ENCODE data around the gene PRR19. TPM values are rescaled to one million over a fixed set of nuclear protein-coding genes. Genes with fewer than 3 reads are reported as not detected.
A peak's percentile ranks its signal among the peaks of the same experiment; 100 is the strongest.

The PRR19 gene
- total and polyA plus RNA-seq, 2 donors (not counting 1 experiment from before 2014, with no cell fraction given) = 0.39 to 0.54 TPM

- Histone ChIP-seq H2AFZ (ENCODE audit: insufficient read depth, low read depth, low read length, poor library complexity, severe bottlenecking) (peak overlapping the region; percentile 63), H3K9me3 (ENCODE audit: control extremely low read depth in 1 of 3, control insufficient read depth in 2 of 3, insufficient read depth in 1 of 3, low read length in 2 of 3) (no peaks in the 10 kb centered on the region), H3K27me3 (replicated peaks in 1 of 4; ENCODE audit: control extremely low read depth in 1 of 4, control insufficient read depth in 3 of 4, insufficient read depth in 4 of 4, low read length in 3 of 4) (no peaks in the 10 kb centered on the region), H3K79me2 (ENCODE audit: control insufficient read depth, insufficient read depth, low read length) (peaks cover 51% of the 10 kb centered on the region), H3K36me3 (replicated peaks in 1 of 2; ENCODE audit: control extremely low read depth in 1 of 2, control insufficient read depth in 1 of 2, extremely low read depth in 1 of 2, insufficient read depth in 2 of 2, low read length in 1 of 2) (peaks cover 0 to 7% of the 10 kb centered on the region in 2 experiments), H4K20me1 (ENCODE audit: control insufficient read depth, insufficient read depth, low read length, poor library complexity, severe bottlenecking) (peaks cover 7% of the 10 kb centered on the region), H3K9ac (ENCODE audit: low read length) (peak overlapping the region; percentile 86), H3K4me3 (ENCODE audit: control extremely low read depth in 1 of 5, extremely low read depth in 1 of 5, insufficient read depth in 1 of 5, low read depth in 2 of 5, low read length in 4 of 5) (peak overlapping the region in 4 of 5 experiments; percentile 71 to 90 (median 81)), H3K4me2 (replicated peaks; ENCODE audit: low read depth, low read length, poor library complexity, severe bottlenecking) (peak overlapping the region; percentile 96), H3K27ac (ENCODE audit: low read length in 2 of 2) (peak overlapping the region; percentile 71 to 77), H3K4me1 (ENCODE audit: control insufficient read depth in 2 of 2, insufficient read depth in 2 of 2, low read length in 2 of 2) (peaks cover 35 to 47% of the 10 kb centered on the region in 2 donors)
- peaks cover 35% of the 10 kb centered on the region for H3K4me1 Mint-ChIP-seq
- ChIA-PET CTCF (interaction anchor here (0.7 to 4.8 kb wide), 32 partner anchors 8 to 180 kb away, joined by 3 to 89 read pairs (median 4); partner anchors contain the start of genes CIC, ERF, GSK3A and POU2F2), POLR2A (interaction anchor here (0.5 to 5.5 kb wide), 8 partner anchors 9 to 150 kb away, joined by 3 to 23 read pairs (median 4); partner anchors contain the start of genes CIC, GSK3A and POU2F2)
- H3K27ac Mint-ChIP-seq = peak overlapping the region; percentile 96
- ATAC-seq (ENCODE audit: low read depth) (no peak), DNase-seq (no peak)
- no peaks in the 10 kb centered on the region for H3K27me3 Mint-ChIP-seq
- H3K4me3 Mint-ChIP-seq = peak overlapping the region; percentile 90
- no peaks in the 10 kb centered on the region for H3K9me3 Mint-ChIP-seq (ENCODE audit: insufficient read depth)
- TF ChIP-seq EZH2 (IDR thresholded peaks at IDR 0.05; ENCODE audit: borderline replicate concordance, insufficient read depth, low read depth, low read length, poor library complexity, severe bottlenecking) = no peak
- no peak for TF ChIP-seq CTCF (IDR thresholded peaks at IDR 0.05)
- intact Hi-C loops (cut with micrococcal nuclease) = loop anchor here (1.0 kb wide), 1 partner anchor 171 kb away; no protein-coding TSS in a partner anchor
- WGBS (ENCODE audit: insufficient coverage) = 9% methylated on average over 6 of the region's 6 CpGs
Measured at GRCh38 chr19:42279155-42279901, 22.6 kb upstream of the PRR19 start.

Measured in B cell (primary cell).